Astrocyte of the cerebellum (primary cell): Measurements from ENCODE around the gene MYL5.
"Not testable (repeated sequence)": the region's sequence is repeated elsewhere in the genome, so short reads cannot be mapped to it uniquely, and the experiment has no call there.

Experiments used
- DNase-seq: peaks from one replicate; pipeline ENCODE4 v3.0.0-alpha.2; 2011; ENCODE audit warnings: low read depth
- H3K4me3 ChIP-seq: 2 replicates; pipeline ENCODE4 v1.5.1; 2011; ENCODE audit warnings: mild to moderate bottlenecking, low read depth, low read length, moderate library complexity
- in situ Hi-C: cut with HindIII; loops from 2 replicates; pipeline ENCODE4 v1.10.0; 2017; ENCODE audit warnings: low sequenced_read_pairs
- TF ChIP-seq, protein P1 (sequence below): IDR thresholded peaks from 2 replicates; pipeline ENCODE4 v1.5.1; 2012; ENCODE audit warnings: low read length, low read depth, moderate library complexity, mild to moderate bottlenecking; ENCODE audit errors: missing control alignments

The MYL5 gene

GRCh38 chr4:632926-633325, 41.4 kb upstream of the MYL5 start:
- in situ Hi-C loops, result no loop called here
- no peak for DNase-seq
- TF ChIP-seq, protein P1, sequence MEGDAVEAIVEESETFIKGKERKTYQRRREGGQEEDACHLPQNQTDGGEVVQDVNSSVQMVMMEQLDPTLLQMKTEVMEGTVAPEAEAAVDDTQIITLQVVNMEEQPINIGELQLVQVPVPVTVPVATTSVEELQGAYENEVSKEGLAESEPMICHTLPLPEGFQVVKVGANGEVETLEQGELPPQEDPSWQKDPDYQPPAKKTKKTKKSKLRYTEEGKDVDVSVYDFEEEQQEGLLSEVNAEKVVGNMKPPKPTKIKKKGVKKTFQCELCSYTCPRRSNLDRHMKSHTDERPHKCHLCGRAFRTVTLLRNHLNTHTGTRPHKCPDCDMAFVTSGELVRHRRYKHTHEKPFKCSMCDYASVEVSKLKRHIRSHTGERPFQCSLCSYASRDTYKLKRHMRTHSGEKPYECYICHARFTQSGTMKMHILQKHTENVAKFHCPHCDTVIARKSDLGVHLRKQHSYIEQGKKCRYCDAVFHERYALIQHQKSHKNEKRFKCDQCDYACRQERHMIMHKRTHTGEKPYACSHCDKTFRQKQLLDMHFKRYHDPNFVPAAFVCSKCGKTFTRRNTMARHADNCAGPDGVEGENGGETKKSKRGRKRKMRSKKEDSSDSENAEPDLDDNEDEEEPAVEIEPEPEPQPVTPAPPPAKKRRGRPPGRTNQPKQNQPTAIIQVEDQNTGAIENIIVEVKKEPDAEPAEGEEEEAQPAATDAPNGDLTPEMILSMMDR, result no peak
- H3K4me3 ChIP-seq, result no peak overlapping the region

DNA sequence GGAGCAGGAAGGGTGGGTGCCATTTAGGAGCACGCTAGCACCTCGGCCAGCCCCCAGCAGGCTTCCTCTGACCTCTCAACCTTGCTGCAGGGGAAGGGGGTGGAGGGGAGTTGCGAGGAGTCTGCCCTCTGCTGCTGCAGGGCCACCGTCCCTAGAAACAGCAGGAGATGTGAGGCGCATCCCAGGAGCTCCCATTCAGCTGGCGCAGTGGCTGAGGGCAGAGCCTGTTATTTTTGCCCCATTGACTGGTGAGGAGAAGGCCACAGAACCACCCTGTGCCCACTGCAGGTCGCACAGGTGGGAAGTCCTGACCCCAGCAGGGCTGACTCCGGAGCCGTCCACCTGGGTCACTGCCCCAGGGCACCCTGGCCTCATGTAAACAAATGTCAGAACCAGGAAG, 40.9 kb upstream of the MYL5 start:
- TF ChIP-seq, protein P1, result no peak
- in situ Hi-C loops, result no loop called here
- H3K4me3 ChIP-seq, result no peak overlapping the region

GRCh38 chr4:633976-634598, 40.3 kb upstream of the MYL5 start:
- no peak overlapping the region for H3K4me3 ChIP-seq
- TF ChIP-seq, protein P1, result no peak
- in situ Hi-C loops, result no loop called here
- DNase-seq, result no peak

More for the DNA sequence above, 40.9 kb upstream of the MYL5 start:
- no peak for DNase-seq

DNA sequence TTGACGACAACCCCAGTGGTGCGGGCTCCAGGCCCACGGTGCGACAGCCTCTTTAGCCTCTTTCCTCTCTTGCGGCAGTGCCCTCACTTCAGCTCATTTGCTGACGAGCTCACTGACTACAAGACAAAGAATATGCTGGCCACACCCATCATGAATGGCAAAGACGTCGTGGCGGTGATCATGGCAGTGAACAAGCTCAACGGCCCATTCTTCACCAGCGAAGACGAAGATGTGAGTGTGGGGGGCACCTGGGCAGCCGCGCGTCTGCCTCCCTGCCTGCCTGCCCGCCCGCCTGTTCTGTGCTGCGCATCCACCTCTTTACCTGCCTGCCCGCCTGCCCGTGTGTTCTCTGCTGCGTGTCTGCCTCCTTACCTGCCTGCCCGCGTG, 39.8 kb upstream of the MYL5 start:
- DNase-seq, result no peak
- TF ChIP-seq, protein P1, result no peak
- H3K4me3 ChIP-seq, result no peak overlapping the region
- in situ Hi-C loops, result no loop called here

DNA sequence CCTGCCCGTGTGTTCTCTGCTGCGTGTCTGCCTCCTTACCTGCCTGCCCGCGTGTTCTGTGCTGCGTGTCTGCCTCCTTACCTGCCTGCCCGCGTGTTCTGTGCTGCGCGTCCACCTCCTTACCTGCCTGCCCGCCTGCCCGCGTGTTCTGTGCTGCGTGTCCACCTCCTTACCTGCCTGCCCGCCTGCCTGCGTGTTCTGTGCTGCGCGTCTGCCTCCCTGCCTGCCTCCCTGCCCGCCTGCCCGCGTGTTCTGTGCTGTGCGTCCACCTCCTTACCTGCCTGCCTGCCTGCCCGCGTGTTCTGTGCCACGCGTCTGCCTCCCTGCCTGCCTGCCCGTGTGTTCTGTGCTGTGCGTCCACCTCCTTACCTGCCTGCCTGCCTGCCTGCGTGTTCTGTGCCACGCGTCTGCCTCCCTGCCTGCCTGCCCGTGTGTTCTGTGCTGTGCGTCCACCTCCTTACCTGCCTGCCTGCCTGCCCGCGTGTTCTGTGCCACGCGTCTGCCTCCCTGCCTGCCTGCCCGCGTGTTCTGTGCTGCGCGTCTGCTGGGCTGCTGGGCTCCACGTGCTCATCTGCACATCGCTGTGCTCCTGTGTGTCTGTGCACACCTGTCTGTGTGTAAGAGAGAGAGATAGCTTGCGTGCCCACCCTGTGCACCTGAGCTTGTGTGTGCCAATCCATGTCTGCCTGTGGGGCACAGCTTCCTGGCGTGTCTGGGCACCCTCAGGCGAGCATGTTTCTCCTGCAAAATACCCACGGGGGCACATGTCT, 39.1 kb upstream of the MYL5 start:
- H3K4me3 ChIP-seq, DNase-seq, in situ Hi-C loops: not testable (repeated sequence)

GRCh38 chr4:635851-636627, 38.3 kb upstream of the MYL5 start:
- no peak for DNase-seq
- in situ Hi-C loops, result no loop called here
- TF ChIP-seq, protein P1, result no peak
- no peak overlapping the region for H3K4me3 ChIP-seq
